ENCODE data around the gene LMX1A.

Gene LMX1A

DNA sequence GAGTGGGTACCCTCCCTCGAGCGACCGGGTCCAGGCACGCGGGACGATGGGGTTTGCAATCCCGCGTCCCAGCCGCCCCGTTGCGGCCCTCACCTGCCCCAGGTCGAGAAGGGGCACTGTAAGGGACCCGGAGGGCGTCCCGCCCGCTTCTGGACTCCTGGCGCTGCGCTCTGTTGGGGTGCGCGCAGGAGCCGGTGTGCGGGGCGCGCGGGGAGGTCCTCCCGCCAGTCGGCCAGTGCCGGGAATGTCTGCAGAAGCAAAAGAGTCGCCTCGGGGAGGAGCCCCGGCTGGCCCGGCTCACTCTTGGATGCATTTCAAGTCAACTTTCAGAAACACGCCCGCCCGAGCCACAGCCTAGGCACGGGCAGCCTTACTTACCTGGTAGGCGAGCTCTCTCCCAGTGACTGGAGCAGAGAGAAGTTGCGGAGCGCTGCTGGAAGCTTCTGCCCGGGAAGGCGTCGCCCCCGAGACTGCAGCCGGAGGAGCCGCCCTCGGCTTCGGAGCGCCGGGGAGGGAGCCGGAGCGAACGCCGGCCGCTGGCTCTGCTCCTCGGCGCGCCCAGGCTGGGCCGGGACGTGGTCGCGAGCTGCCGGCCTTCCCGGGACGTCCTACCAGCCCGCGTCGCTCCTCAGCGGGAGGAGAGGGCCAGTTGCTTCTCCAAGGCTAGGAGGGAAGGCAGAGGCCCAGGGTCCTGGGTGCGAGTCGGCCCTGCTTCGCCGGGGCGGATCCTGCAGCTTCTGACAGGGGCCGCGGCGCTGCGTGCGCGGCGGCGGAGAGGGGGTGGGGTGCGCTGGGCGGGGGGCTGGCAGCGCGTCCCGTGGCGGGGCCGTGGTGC is at the start of gene LMX1A:
LMX1A (minus strand) TSS at position 739 of the 835 bp plus-strand sequence. CDS start 1,156 bp downstream, outside the sequence.
- no peak for DNase-seq (ENCODE audit: low read depth)

- DNase-seq (ENCODE audit: low read depth): no peak
These were observed 47.4 kb upstream of the LMX1A start for GRCh38 chr1:165403835-165404482.

DNA sequence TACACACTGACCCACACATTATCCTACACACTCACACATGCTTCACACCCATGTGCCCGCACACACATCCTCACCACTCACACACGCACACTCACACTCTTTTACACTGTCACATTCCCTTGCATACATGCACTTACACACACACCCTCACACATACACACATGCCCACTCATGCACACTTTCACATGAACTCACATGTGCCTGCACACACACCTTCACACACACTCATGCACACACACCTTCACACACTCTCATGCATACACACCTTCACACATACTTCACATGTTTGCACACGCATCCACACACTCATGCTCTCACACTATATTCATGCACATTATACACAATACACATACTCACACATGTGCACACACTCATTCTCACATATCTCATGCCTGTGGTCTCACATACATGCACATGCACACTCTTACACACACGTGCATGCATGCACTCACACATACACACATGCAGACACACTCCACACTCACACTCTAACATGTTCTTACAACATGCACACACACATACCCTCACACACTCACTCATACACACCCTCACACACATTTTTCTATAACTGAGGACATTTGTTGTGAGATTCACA is 46.1 kb upstream of the LMX1A start:
- no peak for DNase-seq (ENCODE audit: low read depth)

- DNase-seq (ENCODE audit: low read depth): no peak
These were observed 41.4 kb upstream of the LMX1A start for GRCh38 chr1:165397944-165398343.

DNA sequence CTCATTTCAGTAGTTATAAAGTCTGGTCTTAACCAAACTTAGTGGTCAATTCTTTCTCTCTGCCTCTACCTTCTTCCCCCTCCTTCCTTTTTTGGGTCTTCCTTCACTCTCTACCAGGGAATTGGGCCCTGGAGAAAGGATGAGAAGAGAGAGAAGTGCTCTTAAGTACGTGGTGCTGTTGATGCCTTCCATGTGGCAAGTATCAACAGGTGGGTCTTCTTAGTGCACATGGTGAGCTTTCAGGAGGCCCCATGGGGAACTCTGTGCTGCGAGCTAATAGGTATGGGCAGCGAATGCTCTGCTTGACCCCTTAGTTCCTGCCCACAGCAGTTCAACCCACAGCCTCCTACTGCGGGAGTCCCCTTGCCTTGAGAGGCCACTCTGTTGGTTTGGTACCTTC is 39.4 kb upstream of the LMX1A start:
- no peak for DNase-seq (ENCODE audit: low read depth)

GRCh38 chr1:165395478-165395877 is 39.0 kb upstream of the LMX1A start:
- no peak for DNase-seq (ENCODE audit: low read depth)

GRCh38 chr1:165392634-165393571 is 36.4 kb upstream of the LMX1A start:
- DNase-seq (ENCODE audit: low read depth): peak; percentile 99

- DNase-seq (ENCODE audit: low read depth): no peak
These were observed 33.1 kb upstream of the LMX1A start for GRCh38 chr1:165389609-165390008.

DNA sequence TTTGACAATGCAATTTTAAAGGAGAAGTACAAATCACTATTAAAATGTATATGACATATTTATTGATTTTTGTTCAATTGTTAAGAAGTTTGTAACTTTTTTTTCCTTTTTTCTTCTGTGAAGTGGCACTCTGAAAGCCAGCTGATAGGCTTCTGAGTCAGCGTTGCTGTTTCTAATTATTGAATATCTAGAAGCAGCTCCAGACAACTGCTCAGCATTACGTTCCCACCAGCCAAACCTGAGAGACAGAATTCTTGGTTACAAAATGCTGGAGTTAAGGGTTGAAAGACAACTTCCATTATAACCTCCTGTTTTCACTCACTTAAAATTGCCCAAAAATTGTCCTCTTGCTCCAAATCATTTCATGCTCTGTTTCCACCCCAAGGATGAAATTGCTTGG is 31.4 kb upstream of the LMX1A start:
- DNase-seq (ENCODE audit: low read depth): no peak

- no peak for DNase-seq (ENCODE audit: low read depth)
These were observed 31.0 kb upstream of the LMX1A start for GRCh38 chr1:165387505-165387904.

DNA sequence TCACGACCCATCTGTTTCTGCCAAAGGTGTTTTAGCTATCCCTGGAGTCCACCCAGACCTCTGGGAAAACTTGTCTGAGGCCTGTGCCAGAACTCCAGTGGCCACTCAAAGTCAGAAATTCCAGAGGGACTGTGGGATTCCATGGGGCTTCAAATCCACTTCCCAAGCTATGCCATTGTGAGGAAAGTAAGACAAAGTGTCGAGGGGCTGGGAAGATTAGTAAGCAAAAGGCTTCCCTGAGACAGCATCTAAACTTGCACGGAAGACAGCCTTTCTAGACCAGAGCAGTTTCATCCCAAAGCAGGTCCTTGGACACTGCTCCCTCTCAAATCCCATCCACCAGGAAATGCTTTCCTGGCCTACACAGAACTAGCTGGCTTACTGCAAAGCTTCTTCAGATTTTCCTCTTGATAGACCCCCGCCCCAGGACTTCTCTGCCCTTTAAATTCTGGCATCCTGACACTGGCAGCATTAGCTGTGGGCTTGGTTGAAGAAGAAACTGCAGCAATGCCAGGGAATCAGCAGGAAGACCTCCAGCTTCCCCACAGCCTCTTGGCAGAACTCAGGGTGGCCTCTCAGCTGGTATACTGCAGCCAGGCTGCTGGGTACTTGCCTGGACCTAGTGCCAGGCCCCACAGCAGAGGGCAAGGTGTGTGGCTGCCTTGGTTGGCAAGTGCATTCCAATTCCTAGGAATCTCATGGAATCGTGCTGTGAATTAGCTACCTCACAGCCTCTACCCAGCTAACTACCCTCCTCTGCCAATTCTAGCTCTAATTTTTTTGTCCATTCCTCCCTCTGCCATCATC is 27.3 kb upstream of the LMX1A start:
- DNase-seq (ENCODE audit: low read depth): no peak

DNA sequence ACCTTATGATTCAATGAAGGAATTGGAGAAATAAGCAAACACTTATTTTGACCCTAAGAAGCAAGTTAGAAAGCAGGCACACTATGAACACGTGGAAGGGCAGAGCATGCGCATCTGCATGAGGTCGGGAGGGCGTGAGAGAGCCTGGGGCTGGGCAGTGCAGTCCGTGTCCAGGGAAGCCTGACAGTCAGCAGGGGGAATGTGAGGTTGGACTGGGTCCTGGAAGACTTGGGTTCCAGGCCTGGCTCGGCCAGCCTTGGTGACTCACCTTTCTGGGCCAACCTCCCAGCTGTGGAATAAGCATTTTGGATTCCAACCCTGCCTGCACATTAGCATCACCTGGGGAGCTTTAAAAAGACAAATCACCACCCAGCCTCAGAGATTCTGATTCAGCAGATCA is 26.6 kb upstream of the LMX1A start:
- DNase-seq (ENCODE audit: low read depth): no peak

DNA sequence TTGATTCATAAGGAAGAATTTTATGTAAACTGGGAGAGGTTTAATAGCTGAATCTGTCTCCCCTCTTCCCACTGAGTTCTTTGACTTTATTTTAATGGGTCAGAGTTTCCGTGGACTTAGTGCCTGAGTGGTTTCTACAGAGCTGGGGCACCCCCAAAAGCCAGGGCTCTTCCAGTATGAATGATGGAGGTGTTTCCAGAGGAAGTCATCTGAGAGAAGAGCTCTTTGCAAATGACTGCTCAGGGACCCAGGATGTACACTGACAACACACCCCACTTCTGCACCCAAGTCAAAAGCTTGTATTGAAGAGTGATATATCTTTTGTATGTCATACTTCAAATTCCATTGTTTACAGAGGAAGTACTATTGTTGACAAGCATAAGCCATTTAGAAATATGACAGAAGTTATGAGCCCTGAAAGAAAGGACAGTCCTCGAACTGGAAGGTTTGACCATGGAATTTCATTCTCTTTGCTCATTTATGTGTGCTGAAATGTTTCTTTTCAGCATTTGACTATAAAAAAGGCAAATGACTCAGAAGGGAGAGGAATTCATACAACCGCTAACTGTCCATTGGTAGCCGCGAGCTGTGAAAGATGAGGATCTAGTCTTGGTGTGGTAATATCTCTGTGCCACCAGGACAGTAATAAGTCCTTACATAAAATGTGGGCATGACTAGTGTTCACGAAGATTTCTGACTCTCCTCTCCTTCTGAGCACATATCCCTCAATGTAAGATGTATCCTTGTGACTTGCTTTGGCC is 25.4 kb upstream of the LMX1A start:
- DNase-seq (ENCODE audit: low read depth): no peak

DNA sequence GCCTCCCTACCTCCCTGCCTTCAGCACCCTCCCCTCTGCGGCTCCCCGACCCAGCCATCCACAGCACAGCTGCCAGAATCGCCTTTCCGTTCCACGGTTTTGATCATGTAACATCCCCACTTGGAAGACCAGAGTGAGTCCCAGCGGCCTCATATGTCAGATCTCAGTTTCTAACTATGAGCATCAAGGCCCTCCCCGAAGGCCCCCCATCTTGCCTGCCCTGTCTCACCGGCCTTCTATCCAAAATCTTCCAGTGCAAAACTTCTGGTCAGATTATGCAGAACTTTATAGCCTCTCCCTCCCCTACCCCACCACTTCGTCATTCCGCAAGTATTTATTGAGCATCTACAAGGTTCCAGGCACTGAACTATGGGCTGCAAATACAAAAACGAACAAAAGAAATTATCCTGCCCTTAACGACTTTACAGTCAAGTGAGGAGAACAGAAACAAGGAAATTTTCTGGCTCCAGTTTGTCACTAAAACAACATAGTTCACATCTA is 20.3 kb upstream of the LMX1A start:
- DNase-seq (ENCODE audit: low read depth): no peak

GRCh38 chr1:165376041-165376810 is 19.7 kb upstream of the LMX1A start:
- no peak for DNase-seq (ENCODE audit: low read depth)

DNA sequence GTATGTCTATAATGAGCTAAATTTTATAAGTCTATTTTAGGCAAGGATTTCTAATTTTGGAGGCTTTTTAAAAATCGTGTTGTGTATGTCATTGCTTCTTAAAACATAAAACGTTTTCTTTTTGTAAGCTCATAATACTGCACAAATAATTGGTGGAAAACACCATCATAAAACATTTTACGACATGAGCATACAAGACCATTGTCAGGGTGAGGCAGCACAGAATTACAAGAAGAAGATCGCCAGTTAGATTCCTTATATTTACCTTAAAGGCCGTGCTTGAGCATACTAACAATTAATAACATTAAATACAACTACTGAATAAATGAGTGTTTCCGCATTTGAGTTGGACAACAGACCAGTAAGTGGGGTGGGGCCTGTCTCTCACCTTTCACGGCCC is 19.1 kb upstream of the LMX1A start:
- DNase-seq (ENCODE audit: low read depth): no peak

DNA sequence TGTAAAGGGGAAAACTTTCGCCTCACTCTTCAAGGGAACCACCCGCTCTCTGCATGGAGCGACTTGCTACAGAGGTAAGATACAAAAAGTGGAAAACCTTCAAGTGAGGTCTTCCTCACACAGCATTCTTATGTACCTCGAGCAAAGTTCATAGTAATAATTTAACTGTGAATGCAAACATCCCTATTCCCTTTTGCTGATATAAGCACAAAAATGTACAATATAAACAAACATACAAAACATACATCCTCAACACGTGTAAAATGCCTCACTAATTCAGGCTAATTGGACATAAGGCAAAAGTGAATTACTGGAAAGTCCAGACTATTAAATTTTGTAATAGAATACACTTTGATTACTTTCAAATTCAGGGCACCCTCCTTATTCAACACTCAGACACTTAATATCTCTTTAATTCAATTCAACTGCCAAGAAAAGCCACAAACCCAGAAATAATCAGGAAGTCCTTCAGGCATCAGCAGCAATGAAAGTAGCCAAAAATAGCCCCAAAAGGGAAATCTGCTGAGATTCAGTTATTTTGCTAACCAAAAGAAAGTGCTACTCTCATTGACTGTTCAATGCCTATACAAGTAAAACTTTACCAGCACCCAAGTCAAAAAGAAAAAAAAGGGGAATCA is 15.2 kb upstream of the LMX1A start:
- DNase-seq (ENCODE audit: low read depth): no peak

DNA sequence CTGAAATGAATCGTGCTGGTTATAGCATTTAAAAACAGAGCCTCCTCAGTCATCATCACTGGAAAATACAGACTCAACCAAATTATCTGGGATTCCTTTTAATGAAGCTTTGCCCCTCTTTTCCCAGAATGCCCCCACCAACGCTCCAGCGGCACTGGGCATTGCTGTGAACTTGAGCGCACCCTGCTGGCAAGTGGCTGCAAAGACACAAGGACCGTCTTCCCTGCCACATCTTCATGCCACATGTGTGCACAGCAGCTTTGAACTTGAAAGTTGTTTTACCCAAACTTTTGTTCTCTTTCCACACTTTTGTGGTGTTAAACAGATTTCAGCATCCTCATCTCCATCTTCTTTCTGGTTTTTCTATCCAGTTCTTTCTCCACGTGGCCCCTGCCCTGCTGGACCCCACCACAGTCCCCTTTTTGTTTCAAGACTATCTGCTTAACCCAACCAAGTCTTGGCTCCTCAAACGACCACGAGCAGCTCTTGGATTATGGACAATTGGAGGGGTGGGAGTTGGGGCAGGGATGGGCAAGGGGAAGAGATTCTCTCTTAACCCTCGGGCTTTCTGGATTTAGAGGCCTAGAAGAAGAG is 12.8 kb upstream of the LMX1A start:
- peak; percentile 21 for DNase-seq (ENCODE audit: low read depth)

Data from CMK (cell line).